GM12873 (cell line): ENCODE measurements around the gene CCDC110.

ENCODE experiments used
- TF ChIP-seq, protein P1 (sequence below): IDR thresholded peaks from 2 replicates; pipeline ENCODE4 v1.5.1; 2012; ENCODE audit warnings: low read depth, mild to moderate bottlenecking, moderate library complexity, low read length, control low read depth; ENCODE audit not compliant: insufficient read depth; ENCODE audit errors: missing control alignments

CCDC110 gene

GRCh38 chr4:185437809-185438208 lies 33.7 kb downstream of the CCDC110 start:
- TF ChIP-seq, protein P1, sequence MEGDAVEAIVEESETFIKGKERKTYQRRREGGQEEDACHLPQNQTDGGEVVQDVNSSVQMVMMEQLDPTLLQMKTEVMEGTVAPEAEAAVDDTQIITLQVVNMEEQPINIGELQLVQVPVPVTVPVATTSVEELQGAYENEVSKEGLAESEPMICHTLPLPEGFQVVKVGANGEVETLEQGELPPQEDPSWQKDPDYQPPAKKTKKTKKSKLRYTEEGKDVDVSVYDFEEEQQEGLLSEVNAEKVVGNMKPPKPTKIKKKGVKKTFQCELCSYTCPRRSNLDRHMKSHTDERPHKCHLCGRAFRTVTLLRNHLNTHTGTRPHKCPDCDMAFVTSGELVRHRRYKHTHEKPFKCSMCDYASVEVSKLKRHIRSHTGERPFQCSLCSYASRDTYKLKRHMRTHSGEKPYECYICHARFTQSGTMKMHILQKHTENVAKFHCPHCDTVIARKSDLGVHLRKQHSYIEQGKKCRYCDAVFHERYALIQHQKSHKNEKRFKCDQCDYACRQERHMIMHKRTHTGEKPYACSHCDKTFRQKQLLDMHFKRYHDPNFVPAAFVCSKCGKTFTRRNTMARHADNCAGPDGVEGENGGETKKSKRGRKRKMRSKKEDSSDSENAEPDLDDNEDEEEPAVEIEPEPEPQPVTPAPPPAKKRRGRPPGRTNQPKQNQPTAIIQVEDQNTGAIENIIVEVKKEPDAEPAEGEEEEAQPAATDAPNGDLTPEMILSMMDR: no peak

DNA sequence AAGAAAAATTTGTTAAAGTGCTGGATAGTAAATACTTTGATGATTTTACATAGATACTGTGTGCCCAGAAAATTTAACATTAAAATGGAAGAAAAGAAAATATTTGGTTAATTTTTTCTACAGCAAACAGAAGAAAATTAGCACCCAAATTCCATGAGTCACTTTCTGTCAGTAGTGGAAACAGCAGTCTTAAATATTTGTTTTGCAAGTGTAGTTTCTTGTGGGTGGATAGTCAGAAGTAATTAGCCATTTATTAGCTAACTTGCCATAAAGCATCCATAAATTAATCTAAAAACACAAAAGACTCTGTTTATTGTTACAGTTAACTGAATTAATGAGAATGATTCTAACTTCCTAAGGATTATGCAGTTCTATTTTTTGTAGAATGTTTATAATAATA lies 36.1 kb downstream of the CCDC110 start:
- TF ChIP-seq, protein P1: no peak

DNA sequence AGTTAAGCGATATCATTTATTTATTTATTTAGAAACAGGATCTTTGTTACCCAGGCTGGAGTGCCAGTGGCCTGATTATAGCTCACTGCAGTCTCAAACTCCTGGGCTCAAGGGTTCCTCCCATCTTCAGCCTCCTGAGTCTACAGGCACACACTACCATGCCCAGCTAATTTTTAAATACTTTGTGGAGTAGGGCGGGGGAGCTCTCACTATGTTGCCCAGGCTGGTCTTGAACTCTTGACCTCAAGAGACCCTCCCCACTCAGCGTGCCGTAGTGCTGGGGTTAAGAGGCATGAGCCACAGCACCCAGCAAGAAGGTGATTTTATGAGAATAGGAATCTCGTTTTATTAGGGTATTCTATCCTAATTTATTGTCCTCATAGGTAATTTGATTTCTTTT lies 41.9 kb downstream of the CCDC110 start:
- TF ChIP-seq, protein P1: no peak

- TF ChIP-seq, protein P1: no peak
These were observed 44.4 kb downstream of the CCDC110 start for GRCh38 chr4:185426960-185427688.

GRCh38 chr4:185425647-185426352 lies 45.7 kb downstream of the CCDC110 start, which contains the start of gene UFSP2:
UFSP2 (minus strand) TSS chr4:185425964; CDS start chr4:185425868, 96 bp downstream.
- TF ChIP-seq, protein P1: no peak

DNA sequence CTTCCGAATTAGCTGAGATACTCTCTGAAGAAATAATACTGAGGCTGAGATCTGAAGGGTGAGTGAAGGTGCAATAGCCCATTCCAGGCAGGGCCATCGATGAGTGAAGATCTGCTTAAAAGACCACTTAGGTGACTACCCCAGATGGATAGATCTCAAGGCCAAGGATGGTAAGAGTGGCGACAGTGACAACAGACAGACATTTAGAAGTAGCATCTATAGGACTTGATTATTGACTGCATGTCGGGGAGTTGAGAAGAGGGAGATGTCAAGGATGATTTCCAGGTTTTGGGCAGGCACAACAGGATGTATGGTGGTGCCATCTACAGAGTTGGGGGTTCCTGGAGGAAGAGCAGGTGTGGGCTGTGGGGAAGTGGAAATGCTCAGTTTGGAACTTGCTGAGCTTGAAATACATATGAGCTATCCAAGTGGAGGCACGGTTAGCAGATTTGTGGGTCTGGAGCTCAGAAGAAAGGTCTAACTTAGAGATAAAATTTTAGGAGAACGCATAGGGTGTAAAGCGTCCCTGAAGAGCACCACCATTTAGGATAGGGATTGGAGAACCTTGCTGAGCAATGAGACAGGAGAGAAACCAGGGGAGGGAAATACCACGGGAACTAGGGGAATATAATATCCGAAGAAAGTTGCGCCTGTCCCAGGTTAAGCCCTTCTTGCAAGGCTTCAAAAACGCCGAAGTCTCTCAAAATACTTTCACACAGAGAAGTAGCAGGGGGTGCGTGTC lies 46.5 kb downstream of the CCDC110 start:
- TF ChIP-seq, protein P1: no peak

DNA sequence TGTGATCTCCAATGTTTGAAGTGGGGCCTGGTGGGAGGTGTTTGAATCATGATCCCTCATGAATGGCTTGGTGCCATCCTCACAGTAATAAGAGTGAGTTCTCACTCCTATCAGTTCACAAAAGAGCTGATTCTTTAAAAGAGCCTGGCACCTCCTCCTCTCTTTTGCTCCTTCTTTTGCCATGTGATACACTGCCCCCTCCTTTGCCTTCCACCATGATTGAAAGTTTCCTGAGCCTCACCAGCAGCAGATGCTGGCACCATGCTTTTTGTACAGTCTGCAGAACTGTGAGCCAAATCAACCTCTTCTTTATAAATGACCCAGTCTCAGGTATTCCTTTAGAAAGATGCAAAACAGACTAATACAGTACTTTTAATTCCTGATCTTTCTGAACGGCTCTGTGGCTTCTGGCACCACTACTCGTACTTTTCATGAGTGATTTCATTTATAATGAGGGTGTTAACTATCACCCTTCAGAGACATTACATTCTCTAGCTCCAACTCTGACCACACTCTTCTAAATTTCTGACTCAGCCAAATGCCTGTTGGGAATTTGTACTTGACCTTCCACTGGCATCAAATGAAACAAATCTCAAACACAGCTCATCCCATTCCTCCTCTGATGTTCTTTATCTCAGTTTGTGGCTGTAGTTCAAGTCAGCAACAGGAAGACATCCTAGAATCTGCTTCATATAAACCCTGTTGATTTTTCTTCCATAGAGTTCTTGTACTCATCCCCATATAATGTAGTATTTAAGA lies 50.0 kb downstream of the CCDC110 start:
- TF ChIP-seq, protein P1: no peak
